Choroid plexus epithelial cell (primary cell): ENCODE results near the gene DUSP11.
"Not testable (repeated sequence)": the region's sequence is repeated elsewhere in the genome, so short reads cannot be mapped to it uniquely, and the experiment has no call there.

Experiments
- DNase-seq: peaks from one replicate; pipeline ENCODE4 v3.0.0-alpha.2; 2010; ENCODE audit warnings: low read depth
- H3K4me3 ChIP-seq: 2 replicates; pipeline ENCODE4 v1.5.1; 2011; ENCODE audit warnings: low read depth, mild to moderate bottlenecking, control low read depth, low read length, moderate library complexity
- TF ChIP-seq, protein P1 (sequence below): conservative IDR thresholded peaks from 2 replicates; pipeline ENCODE4 v1.5.1; 2011; ENCODE audit warnings: low read depth, mild to moderate bottlenecking, control low read depth, inconsistent platforms, low read length, moderate library complexity

DUSP11 gene

DNA sequence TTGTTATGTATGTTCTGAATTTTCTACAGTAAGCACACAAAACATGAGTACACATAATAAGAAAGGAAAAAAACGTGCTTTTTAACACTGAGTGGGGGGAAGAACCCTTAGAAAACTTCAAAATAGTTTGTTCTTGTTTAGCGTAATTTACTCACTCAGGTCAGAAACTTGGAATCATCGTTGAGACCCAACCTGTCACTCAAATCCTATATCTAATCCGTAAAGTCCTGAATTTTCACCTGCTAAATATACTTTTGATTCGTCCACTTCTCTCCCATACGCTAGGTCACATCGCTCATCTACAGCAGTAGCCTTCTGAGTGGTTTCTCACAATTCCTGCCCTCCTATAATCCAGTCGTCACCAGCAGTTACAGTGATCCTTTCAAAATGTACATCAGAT is 43.5 kb downstream of the DUSP11 start:
- TF ChIP-seq, protein P1, sequence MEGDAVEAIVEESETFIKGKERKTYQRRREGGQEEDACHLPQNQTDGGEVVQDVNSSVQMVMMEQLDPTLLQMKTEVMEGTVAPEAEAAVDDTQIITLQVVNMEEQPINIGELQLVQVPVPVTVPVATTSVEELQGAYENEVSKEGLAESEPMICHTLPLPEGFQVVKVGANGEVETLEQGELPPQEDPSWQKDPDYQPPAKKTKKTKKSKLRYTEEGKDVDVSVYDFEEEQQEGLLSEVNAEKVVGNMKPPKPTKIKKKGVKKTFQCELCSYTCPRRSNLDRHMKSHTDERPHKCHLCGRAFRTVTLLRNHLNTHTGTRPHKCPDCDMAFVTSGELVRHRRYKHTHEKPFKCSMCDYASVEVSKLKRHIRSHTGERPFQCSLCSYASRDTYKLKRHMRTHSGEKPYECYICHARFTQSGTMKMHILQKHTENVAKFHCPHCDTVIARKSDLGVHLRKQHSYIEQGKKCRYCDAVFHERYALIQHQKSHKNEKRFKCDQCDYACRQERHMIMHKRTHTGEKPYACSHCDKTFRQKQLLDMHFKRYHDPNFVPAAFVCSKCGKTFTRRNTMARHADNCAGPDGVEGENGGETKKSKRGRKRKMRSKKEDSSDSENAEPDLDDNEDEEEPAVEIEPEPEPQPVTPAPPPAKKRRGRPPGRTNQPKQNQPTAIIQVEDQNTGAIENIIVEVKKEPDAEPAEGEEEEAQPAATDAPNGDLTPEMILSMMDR: no peak
- DNase-seq: no peak
- peak overlapping the region; percentile 73 for H3K4me3 ChIP-seq

DNA sequence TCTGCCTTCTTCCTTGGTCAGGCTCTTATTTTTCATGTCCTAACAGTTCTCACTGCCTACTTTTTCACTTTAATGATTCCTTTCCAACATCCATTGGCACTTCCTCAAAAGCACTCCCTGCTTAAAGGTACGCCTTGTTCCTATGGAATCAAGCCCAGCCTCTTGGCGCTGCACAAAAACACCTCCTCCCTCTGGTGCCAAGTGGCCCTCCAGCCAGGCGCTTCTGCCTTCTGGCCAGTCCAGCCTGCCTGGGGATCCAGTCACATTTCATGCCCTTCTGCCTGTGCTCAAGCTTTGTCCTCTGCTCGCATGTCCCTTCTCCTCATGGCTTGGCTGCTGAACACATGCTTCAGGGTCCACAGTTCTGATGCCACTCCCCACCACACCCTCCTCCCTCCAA is 49.1 kb downstream of the DUSP11 start:
- TF ChIP-seq, protein P1: no peak
- H3K4me3 ChIP-seq: no peak overlapping the region
- no peak for DNase-seq

DNA sequence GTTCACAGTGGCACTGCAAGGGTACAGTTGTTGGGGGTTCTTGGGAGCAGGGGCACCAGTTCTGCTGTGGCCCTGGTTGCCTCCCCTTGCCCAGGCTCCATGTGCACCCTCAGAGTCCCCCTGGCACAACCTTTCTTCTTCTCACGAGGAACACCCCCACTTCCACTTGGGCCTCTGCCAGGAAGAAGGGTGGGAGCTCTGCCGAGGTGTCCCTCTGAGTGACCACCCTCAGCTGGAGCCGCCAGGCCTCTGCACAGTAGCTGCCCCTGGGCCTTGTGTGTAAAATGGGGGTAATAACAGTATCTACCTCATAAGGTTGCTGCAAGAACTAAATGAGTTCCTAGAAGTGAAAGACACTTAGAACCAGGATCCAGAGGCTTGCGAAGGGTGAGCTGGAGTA is 51.2 kb downstream of the DUSP11 start:
- DNase-seq: no peak
- TF ChIP-seq, protein P1: no peak
- H3K4me3 ChIP-seq: no peak overlapping the region

DNA sequence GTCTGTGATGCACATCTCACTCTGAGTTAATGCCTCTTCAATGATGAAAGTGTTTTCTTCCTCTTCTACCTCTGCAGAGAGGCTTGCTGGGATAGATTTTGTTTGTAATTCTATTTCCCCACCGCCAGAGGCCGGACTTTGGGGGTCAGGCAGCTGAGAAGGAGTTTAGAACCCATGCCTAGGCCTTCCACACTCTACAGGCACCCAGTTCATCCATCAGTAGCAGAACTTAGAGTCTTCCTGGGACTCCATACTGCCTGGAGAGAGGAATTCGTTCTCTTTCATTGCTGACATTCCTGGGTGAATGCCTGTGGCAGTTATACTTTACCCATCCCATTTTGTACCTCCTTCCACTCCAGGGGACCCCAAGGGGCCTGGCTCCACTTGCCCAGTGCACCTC is 51.9 kb downstream of the DUSP11 start:
- TF ChIP-seq, protein P1: no peak
- no peak for DNase-seq

DNA sequence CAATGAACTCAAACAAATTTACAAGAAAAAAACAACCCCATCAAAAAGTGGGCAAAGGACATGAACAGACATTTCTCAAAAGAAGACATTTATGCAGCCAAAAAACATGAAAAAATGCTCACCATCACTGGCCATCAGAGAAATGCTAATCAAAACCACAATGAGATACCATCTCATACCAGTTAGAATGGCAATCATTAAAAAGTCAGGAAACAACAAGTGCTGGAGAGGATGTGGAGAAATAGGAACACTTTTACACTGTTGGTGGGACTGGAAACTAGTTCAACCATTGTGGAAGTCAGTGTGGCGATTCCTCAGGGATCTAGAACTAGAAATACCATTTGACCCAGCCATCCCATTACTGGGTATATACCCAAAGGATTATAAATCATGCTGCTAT is 53.2 kb downstream of the DUSP11 start:
- H3K4me3 ChIP-seq, DNase-seq: not testable (repeated sequence)

More for the DNA sequence above, 51.9 kb downstream of the DUSP11 start:
- no peak overlapping the region for H3K4me3 ChIP-seq

DNA sequence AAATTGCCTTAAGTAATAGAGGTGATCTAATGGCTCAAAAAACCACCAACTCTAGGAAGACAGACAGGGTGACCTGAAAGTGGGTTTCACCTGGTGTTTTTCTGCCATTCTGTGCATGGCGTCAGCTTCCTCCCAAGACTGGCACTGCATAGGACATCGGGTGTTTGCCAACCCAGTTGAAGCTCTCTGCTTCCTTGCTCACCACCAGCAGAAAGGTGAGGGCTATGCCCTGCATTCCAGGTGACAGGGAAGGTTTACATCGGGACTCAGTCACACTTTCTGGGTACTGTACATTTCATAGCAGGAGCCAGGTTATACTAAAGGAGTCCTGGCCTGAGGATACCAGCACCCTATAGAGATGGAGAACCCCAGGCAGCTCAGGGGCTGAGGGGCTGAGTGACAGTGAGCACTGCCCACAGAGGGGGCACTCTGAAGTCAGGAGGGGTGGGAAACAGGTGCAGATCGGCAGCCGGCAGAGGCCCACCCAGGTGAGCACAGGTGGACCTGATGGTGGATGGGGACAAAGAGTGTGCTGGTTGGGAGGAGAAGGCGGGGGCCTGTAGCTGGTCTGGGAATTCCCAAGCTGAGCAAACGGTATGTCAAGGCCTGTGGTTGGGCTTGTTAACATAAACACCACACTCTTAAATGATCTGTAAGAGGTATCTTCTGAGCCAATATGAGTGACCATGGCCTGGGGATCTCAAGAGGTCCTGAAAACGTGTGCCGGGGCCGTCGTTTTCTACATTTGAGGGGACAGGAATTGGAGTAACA is 60.9 kb downstream of the DUSP11 start:
- H3K4me3 ChIP-seq: no peak overlapping the region
- TF ChIP-seq, protein P1: no peak
- DNase-seq: no peak

DNA sequence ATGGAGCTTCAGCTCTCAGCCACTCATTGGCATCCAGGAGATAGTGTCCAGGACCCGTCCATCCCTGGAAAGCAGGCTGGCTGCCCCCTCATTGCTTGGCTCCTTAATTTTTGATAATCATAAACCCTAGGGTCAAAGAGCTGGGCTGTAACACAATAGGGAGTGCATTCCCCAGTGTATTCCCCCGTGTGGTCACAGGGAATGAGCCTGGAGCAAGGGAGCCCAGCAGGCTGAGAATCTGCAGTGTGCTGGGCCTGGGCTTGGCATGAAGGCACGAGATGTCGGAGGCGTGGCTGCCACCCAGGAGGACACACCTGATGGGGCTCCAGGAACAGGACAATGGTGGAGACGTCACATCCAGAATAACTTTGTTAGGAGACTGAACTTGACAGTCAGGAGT is 61.5 kb downstream of the DUSP11 start:
- TF ChIP-seq, protein P1: no peak
- no peak overlapping the region for H3K4me3 ChIP-seq
- DNase-seq: no peak

DNA sequence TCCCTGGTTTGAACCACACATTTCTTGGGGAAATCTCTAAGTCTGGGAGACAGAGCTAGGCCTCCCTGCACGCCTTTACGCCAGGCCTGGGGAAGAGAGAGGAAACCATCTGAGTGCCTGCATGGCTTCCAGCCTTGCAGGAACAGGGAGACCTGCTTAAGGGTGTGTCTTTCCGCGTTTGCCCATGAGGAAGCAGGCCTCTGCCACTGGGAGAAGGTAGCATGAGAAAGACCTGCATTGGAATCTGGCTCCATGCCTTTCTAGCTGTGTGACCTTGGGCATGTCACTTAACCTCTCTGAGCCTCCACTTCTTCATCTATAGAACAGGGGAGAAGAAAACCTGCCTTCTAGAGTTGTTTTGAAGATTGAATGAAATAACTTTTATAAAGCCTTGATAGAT is 62.2 kb downstream of the DUSP11 start:
- DNase-seq, H3K4me3 ChIP-seq: not testable (repeated sequence)
